Measurements from ENCODE around the gene PIP4K2A.
A peak's percentile ranks its signal among the peaks of the same experiment; 100 is the strongest.

Gene PIP4K2A

DNA sequence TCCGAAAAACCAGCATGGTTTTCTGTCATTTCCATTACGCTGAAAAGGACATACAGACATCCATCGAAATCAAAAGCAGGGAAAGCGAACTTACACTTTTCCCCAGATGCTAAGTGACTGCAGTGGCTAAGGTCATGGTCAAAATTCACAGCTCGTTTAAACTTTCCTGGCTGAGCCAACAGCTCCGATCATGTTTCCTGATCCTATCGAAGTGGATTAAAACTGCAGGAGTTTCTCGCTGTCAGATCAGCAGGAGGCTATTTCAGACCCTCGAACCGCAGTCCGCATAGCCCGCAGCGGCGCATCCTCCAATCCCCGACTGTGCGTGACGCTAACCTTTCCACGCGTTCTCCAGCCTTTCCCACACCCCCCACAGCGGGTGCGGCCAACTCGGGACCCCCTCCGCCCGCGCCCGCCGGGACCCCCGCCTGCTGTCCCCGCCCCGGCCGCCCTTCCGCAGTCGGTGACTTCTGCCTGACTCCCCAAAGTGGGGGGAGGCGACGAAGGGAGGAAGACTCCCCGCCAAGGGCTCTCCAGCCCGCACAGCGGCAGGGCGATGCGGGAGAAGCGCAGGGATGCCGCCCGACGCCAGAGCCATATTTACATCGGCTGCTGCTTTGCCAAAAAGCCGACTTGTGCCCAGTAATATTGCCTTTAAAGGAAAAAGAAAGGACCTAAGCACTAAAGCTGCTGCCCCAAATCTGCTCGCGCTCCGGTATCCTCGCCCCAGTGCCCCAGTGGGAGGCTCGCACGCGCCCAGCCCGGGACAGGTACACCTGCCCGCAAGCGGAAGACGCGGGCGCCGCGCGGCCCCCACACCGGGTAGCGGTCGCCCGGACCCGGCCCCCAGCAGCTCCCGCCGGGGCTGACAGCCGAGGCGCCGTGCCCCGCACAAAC is 1.2 kb downstream of the PIP4K2A start:
- in situ Hi-C loops (cut with MboI; ENCODE audit: low sequenced_read_pairs), result no loop called here
- H3K4me1 ChIP-seq, result peaks cover 13% of the 10 kb centered on the region
- DNase-seq (ENCODE audit: low spot score in 2 of 2), result peak; percentile 32 to 35

DNA sequence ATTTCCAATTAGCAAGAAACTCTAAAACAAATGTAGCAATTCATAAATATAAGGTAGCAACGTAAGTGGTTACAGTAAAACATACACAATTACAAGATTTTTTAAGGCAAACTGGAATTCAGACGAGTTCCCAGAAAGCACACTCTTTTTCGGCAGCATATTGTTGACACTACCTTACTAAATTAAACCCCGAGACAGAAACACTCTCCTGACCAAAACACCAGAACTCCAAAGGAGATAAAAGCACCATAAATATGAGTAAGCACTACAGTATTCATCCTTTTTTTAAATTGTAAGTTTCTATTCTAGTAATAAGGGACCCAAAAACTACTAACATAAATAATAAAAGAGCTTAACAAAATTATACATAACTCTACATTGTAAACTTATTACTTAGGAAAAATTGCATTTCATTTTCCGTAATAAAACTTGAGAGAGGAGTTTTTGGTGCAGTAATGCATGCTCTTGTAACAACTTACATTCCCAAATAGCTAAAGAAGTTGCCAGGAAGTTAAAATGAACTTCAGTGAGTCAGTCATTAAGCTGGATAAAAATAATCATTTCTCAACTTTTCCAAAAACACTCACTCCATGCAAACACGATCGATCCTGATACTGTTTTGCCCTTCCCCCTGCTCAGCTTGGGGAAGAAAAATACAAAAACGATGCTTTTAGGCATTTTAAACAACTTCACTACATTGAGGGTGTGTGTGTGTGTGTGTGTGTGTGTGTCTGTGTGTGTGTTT is 2.0 kb downstream of the PIP4K2A start:
- in situ Hi-C loops (cut with MboI; ENCODE audit: low sequenced_read_pairs), result no loop called here
- no peaks in the 10 kb centered on the region for H3K36me3 ChIP-seq (replicated peaks)
- peaks cover 13% of the 10 kb centered on the region for H3K4me1 ChIP-seq
- H3K4me3 ChIP-seq, result peak overlapping the region; percentile 76
- DNase-seq (ENCODE audit: low spot score in 2 of 2), result no peak
- no peaks in the 10 kb centered on the region for H3K9me3 ChIP-seq
- H3K27me3 ChIP-seq (ENCODE audit: low read depth), result no peaks in the 10 kb centered on the region

More for the DNA sequence above, 1.2 kb downstream of the PIP4K2A start:
- H3K36me3 ChIP-seq (replicated peaks), result no peaks in the 10 kb centered on the region
- H3K27me3 ChIP-seq (ENCODE audit: low read depth), result no peaks in the 10 kb centered on the region
- no peaks in the 10 kb centered on the region for H3K9me3 ChIP-seq
- H3K4me3 ChIP-seq, result peak overlapping the region; percentile 76

DNA sequence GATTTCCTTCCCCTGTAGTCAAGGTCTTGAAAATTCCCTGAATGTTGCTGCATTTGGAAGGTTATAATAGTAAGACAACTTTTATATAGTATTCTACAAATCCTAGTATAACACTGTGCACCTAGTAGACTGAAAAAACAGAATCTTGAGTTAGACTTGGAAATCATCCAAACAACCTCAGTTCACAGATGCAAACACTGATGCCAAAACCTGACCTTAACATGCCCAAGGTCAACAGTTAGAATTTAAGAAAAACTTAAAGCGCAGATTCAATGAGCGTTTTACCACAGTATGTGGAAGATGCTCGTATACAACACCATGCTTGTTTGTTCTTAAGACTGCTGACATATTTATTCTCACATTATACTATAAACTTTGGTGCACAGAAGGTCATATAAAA is 3.0 kb downstream of the PIP4K2A start:
- no peak for DNase-seq (ENCODE audit: low spot score in 2 of 2)
- H3K9me3 ChIP-seq, result no peaks in the 10 kb centered on the region
- no peaks in the 10 kb centered on the region for H3K36me3 ChIP-seq (replicated peaks)
- in situ Hi-C loops (cut with MboI; ENCODE audit: low sequenced_read_pairs), result no loop called here
- H3K27me3 ChIP-seq (ENCODE audit: low read depth), result no peaks in the 10 kb centered on the region
- no peak overlapping the region for H3K4me3 ChIP-seq
- peaks cover 13% of the 10 kb centered on the region for H3K4me1 ChIP-seq

DNA sequence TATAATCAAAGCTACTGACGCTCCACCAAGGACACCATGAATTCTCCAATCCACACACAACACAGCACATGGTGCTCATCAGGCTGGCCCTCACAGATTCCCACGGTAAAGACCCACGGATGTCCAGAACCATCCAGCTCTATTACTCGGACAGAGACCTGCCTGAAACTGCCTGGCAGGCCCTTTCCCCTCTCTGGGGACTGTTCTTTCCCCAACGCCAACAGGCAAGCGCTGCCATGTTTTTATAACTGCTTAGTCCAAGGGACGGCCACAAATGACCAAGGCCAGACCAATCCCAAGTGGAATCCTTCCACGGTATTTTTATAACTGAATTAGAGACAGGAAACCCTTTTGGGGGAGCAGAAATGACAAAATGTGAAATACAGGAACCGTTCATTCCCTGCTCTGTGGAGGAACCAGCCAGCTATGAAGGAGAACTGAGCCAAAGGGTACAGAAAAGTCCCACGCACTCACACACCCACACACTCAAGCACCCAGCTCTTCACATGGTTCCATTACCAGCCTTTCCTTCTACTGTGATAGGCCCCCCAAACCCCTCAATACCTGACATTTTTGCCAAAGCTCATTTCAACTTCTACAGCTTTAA is 4.1 kb downstream of the PIP4K2A start:
- Histone ChIP-seq H3K4me1 (peaks cover 13% of the 10 kb centered on the region), H3K9me3 (no peaks in the 10 kb centered on the region), H3K4me3 (no peak overlapping the region), H3K27me3 (ENCODE audit: low read depth) (no peaks in the 10 kb centered on the region), H3K36me3 (replicated peaks) (no peaks in the 10 kb centered on the region)
- in situ Hi-C loops (cut with MboI; ENCODE audit: low sequenced_read_pairs), result no loop called here
- no peak for DNase-seq (ENCODE audit: low spot score in 2 of 2)

DNA sequence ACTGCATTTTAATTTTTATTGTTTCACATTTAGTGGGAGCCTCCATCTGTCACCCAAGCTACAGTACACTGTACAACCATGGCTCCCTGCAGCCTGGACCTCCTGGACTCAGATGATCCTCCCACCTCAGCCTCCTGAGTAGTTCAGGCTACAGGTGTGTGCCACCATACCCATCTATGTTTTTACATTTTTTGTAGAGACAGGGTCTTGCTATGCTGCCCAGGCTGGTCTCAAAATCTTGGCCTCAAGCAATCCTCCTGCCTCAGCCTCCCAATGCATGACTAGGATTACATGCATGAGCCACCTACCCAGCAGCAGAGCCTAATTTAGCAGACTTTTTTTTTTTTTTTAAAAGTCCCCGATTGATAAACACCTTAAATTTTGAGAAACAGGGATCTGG is 5.6 kb downstream of the PIP4K2A start:
- Histone ChIP-seq H3K4me1 (peaks cover 13% of the 10 kb centered on the region), H3K27me3 (ENCODE audit: low read depth) (no peaks in the 10 kb centered on the region), H3K9me3 (no peaks in the 10 kb centered on the region), H3K4me3 (no peak overlapping the region), H3K36me3 (replicated peaks) (no peaks in the 10 kb centered on the region)
- DNase-seq (ENCODE audit: low spot score in 2 of 2), result no peak
- in situ Hi-C loops (cut with MboI; ENCODE audit: low sequenced_read_pairs), result no loop called here

DNA sequence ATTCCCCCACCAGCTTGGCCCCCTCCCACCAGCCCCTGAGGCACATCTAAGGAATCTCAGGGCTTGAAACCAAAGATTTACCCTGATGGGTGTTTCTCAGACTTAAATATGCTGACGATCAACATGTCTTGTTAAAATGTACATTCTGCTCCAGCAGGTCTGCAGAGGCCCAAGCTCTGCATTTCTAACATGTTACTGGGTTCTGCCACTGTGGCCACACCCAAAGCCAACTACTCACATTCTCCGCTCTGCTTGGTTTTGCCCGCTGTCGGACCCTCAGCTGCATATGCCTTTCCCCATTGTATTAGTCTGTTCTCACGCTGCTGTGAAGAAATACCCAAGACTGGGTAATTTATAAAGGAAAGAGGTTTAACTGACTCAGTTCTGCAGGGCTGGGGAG is 8.9 kb downstream of the PIP4K2A start:
- DNase-seq (ENCODE audit: low spot score in 2 of 2), result no peak
- Histone ChIP-seq H3K9me3 (no peaks in the 10 kb centered on the region), H3K4me1 (peaks cover 9% of the 10 kb centered on the region), H3K36me3 (replicated peaks) (no peaks in the 10 kb centered on the region), H3K27me3 (ENCODE audit: low read depth) (no peaks in the 10 kb centered on the region), H3K4me3 (no peak overlapping the region)
- in situ Hi-C loops (cut with MboI; ENCODE audit: low sequenced_read_pairs), result no loop called here

DNA sequence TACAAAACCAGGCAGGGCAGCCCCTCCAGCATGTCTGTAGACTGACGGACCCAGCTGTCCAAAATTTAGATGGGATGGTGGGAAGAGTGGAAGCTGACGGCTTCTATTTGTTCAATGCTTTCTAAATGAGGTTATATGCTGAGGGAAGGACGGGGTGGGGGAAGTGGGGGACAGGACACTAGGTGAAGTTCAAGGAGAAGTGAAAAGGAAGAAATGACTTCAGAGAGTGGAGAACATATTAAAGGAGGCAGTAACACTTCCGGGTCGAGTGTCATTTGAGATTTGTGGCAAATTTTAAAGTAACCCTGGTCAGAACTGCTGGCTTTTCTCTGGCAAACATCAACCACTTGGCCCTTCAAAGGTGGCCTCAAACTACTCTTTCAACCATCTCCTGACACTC is 9.4 kb downstream of the PIP4K2A start:
- H3K36me3 ChIP-seq (replicated peaks), result no peaks in the 10 kb centered on the region
- H3K9me3 ChIP-seq, result no peaks in the 10 kb centered on the region
- H3K4me3 ChIP-seq, result no peak overlapping the region
- no peaks in the 10 kb centered on the region for H3K27me3 ChIP-seq (ENCODE audit: low read depth)
- peaks cover 11% of the 10 kb centered on the region for H3K4me1 ChIP-seq
- no peak for DNase-seq (ENCODE audit: low spot score in 2 of 2)
- in situ Hi-C loops (cut with MboI; ENCODE audit: low sequenced_read_pairs), result no loop called here

DNA sequence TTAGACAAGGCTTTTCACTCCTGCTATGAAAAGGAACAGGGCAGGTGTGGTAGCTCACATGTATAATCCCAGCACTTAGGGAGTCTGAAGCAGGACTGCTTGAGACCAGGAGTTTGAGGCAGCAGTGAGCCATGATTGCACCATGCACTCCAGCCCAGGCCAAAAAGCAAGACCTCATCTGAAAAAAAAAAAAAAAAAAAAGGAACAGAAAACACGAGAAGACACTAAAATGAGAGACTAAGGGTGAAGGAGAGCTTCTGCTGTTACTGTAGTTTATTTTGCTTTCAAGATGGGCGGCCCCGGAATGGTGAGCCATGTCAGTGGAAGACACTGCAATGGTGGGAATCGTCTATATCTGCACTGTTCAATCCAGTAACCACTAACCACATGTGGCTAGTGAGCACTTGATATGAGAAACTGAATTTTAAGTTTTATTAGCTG is 9.9 kb downstream of the PIP4K2A start:
- Histone ChIP-seq H3K4me3 (no peak overlapping the region), H3K9me3 (no peaks in the 10 kb centered on the region), H3K36me3 (replicated peaks) (no peaks in the 10 kb centered on the region), H3K4me1 (peaks cover 11% of the 10 kb centered on the region), H3K27me3 (ENCODE audit: low read depth) (no peaks in the 10 kb centered on the region)
- in situ Hi-C loops (cut with MboI; ENCODE audit: low sequenced_read_pairs), result no loop called here
- no peak for DNase-seq (ENCODE audit: low spot score in 2 of 2)

DNA sequence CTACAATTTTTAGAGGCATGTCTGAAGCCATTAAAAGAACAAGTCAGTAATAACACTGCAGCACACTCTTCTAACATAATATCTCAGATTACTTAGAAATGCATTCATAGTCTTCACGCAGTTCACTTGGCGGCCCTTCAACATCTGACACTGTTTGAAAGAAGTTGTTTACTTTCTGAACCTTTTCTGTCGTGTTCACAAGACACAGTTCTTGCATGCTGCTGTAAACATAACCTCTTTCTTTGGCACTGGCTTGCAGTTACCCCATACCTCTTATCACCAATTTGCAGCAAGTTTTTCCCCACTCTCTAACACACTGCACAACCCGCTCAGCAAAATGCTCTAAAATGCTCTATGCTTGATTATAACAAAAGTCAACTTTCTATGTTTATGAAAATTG is 12.0 kb downstream of the PIP4K2A start:
- Histone ChIP-seq H3K4me1 (peaks cover 11% of the 10 kb centered on the region), H3K4me3 (no peak overlapping the region), H3K36me3 (replicated peaks) (no peaks in the 10 kb centered on the region), H3K9me3 (no peaks in the 10 kb centered on the region), H3K27me3 (ENCODE audit: low read depth) (no peaks in the 10 kb centered on the region)
- DNase-seq (ENCODE audit: low spot score in 2 of 2), result no peak
- in situ Hi-C loops (cut with MboI; ENCODE audit: low sequenced_read_pairs), result no loop called here

DNA sequence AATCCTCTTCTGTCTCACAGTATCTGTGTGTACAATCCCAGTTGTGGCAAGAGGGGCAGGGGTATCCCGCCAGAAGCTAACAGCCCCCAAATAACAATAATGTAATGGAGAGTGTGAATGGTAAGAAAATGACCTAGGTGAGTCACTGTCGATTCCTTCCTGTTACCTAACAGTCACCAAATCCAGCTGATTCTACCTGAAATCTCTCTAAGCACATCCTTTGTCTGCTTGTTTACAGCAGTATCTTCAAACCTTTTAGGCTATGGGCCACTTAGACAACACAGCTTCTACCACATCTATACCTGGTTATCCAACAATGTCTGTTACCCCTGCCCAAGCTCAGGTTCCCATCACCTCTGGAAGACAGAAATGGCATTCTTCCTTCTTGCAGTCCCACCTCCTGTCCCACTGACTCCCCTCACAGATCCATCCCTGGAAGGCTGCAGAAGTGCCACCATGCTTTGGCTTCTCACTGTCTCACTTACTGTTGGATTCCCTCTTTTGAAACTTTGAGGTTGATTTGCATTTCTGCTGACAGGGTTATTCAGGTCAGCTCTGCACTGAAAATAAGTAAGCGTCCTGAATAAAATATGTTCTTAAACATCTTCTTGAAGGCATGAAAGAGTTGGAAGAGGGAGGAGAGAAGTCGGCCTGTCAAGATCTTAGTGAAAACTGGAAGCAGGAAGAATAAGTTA is 13.1 kb downstream of the PIP4K2A start:
- H3K4me3 ChIP-seq, result no peak overlapping the region
- no peaks in the 10 kb centered on the region for H3K27me3 ChIP-seq (ENCODE audit: low read depth)
- H3K4me1 ChIP-seq, result peaks cover 11% of the 10 kb centered on the region
- H3K36me3 ChIP-seq (replicated peaks), result no peaks in the 10 kb centered on the region
- in situ Hi-C loops (cut with MboI; ENCODE audit: low sequenced_read_pairs), result no loop called here
- H3K9me3 ChIP-seq, result no peaks in the 10 kb centered on the region
- no peak for DNase-seq (ENCODE audit: low spot score in 2 of 2)

DNA sequence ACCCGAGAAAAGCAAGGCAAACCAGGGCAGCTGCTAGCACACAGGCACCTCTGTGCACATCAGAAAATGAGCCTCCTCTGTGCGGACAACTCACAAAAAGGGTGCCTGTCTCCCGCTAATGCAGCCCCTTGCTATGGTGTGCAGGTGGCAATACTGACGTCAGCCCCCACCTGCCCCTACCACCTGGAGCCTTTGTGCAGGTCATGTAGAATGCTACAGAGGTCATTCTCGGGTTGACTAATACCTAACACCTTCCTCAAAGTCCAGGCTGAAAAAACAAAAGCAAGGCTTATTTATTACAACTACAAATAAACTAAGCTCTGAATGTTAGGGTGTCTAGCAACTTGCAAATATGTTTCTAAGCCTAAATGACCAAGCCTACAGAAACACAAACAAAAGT is 13.9 kb downstream of the PIP4K2A start:
- in situ Hi-C loops (cut with MboI; ENCODE audit: low sequenced_read_pairs), result no loop called here
- DNase-seq (ENCODE audit: low spot score in 2 of 2), result peak in 1 of 2 experiments; percentile 21
- Histone ChIP-seq H3K27me3 (ENCODE audit: low read depth) (no peaks in the 10 kb centered on the region), H3K4me1 (peaks cover 11% of the 10 kb centered on the region), H3K36me3 (replicated peaks) (no peaks in the 10 kb centered on the region), H3K9me3 (no peaks in the 10 kb centered on the region), H3K4me3 (no peak overlapping the region)

DNA sequence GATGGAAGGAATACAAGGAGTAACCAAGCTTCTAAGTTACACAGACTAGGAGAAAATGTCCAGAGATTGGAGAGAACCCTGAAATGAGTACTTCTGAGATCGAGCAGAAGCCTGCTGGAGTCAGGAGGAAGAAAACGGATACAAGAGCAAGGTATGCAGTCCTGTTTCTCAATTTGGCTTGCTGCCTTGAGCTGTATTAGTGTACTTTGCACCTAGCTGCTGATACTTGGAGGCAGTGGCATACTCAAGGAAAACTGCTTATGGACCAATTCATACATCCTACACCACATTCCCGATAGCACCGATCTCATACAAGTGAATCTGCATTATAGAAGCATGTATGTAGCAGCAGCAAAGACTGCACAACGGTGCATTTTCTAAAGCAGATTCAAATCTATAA is 14.4 kb downstream of the PIP4K2A start:
- DNase-seq (ENCODE audit: low spot score in 2 of 2), result no peak
- no peaks in the 10 kb centered on the region for H3K9me3 ChIP-seq
- peaks cover 11% of the 10 kb centered on the region for H3K4me1 ChIP-seq
- H3K36me3 ChIP-seq (replicated peaks), result no peaks in the 10 kb centered on the region
- no peak overlapping the region for H3K4me3 ChIP-seq
- no peaks in the 10 kb centered on the region for H3K27me3 ChIP-seq (ENCODE audit: low read depth)
- in situ Hi-C loops (cut with MboI; ENCODE audit: low sequenced_read_pairs), result no loop called here

DNA sequence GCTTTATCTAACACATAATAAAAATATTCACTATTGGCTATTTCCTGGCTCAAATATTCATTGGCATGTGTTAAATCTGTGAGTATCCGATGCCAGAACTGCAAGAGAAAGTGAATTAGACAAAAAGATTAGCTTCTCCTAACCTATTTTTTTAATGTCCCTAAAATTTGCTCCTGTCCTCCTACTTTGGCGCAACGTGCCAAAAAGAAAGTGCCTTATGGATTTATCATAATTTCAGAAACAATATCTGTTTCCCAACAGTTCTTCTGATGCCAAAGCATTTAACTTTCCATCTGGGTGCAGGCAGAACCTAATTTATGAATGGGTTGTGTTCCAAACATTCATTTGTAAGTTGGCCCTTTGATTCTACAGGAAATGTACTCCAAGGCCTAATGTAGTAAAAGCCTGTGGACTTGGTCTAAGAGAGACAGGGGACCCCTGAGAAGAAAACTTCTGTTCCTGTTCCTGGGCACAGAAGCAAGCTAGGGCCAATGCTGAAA is 15.4 kb downstream of the PIP4K2A start:
- H3K4me3 ChIP-seq, result no peak overlapping the region
- no peaks in the 10 kb centered on the region for H3K27me3 ChIP-seq (ENCODE audit: low read depth)
- no peak for DNase-seq (ENCODE audit: low spot score in 2 of 2)
- in situ Hi-C loops (cut with MboI; ENCODE audit: low sequenced_read_pairs), result no loop called here
- H3K36me3 ChIP-seq (replicated peaks), result no peaks in the 10 kb centered on the region
- H3K9me3 ChIP-seq, result no peaks in the 10 kb centered on the region
- peaks cover 11% of the 10 kb centered on the region for H3K4me1 ChIP-seq

All from HAP-1 (cell line).